B cell (primary cell): ENCODE data around the gene DR1. TPM values are rescaled to one million over a fixed set of nuclear protein-coding genes. Genes with fewer than 3 reads are reported as not detected.

Experiments used
- ATAC-seq: fragments of 200-7000 bp; cut with Tn5 transposase; one replicate; pipeline ENCODE4 v1.10.0; 2021; ENCODE audit warnings: low read depth, mild to moderate bottlenecking, moderate number of reproducible peaks, moderate library complexity
- CTCF ChIA-PET: fragments of 350-600 bp; sonication (Branson Sonifier 250); formaldehyde crosslinking; loops from one replicate; lab custom pipeline; 2021; ENCODE audit warnings: antibody characterized with exemption, inconsistent platforms; lab: Charles Lee
- POLR2A ChIA-PET: fragments of 350-600 bp; sonication (Branson Sonifier 250); formaldehyde crosslinking; loops from one replicate; lab custom pipeline; 2021; ENCODE audit warnings: antibody characterized with exemption; lab: Charles Lee
- DNase-seq: peaks from one replicate; pipeline ENCODE4 v3.0.0; 2013
- H2AFZ ChIP-seq: 2 replicates; pipeline ENCODE4 v1.6.1; 2012; ENCODE audit warnings: mild to moderate bottlenecking, low read depth, low read length; ENCODE audit not compliant: insufficient read depth, poor library complexity, severe bottlenecking
- H3K27ac ChIP-seq, 2 donors: 1 replicate in 1 of 2; 2 replicates in 1 of 2; pipeline ENCODE4 v1.5.1; 2012 to 2013; ENCODE audit warnings: low read length in 2 of 2, mild to moderate bottlenecking in 2 of 2, moderate library complexity in 1 of 2
- H3K27me3 ChIP-seq, 4 experiments: fragments of 200-600 bp in 1 of 4; sonication (generic) in 1 of 4; replicated peaks in 1 of 4; 1 replicate in 2 of 4; 2 replicates in 2 of 4; pipeline versions ENCODE4 v1.6.1 to v1.7.0; 2013 to 2016; ENCODE audit warnings: low read length in 3 of 4, mild to moderate bottlenecking in 2 of 4, mixed read lengths in 1 of 4, moderate library complexity in 1 of 4; ENCODE audit not compliant: insufficient read depth in 4 of 4, control insufficient read depth in 3 of 4; ENCODE audit errors: control extremely low read depth in 1 of 4
- H3K36me3 ChIP-seq, 2 experiments: replicated peaks in 1 of 2; 1 replicate in 1 of 2; 2 replicates in 1 of 2; pipeline versions ENCODE4 v1.6.1 to v1.7.1; 2013; ENCODE audit warnings: low read length in 1 of 2; ENCODE audit not compliant: insufficient read depth in 2 of 2, control insufficient read depth in 1 of 2; ENCODE audit errors: control extremely low read depth in 1 of 2, extremely low read depth in 1 of 2
- H3K4me1 ChIP-seq, 2 donors: fragments of 200-600 bp in 1 of 2; sonication (generic) in 1 of 2; 1 replicate in 1 of 2; 2 replicates in 1 of 2; pipeline versions ENCODE4 v1.5.1 to v1.6.1; 2013 to 2017; ENCODE audit warnings: low read length in 2 of 2; ENCODE audit not compliant: control insufficient read depth in 2 of 2, insufficient read depth in 2 of 2
- H3K4me2 ChIP-seq: replicated peaks from 2 replicates; pipeline ENCODE3; 2012; ENCODE audit warnings: mild to moderate bottlenecking, low read depth, low read length; ENCODE audit not compliant: poor library complexity, severe bottlenecking
- H3K4me3 ChIP-seq, 5 experiments: fragments of 200-600 bp in 1 of 5; sonication (generic) in 1 of 5; 1 replicate in 3 of 5; 2 replicates in 2 of 5; pipeline versions ENCODE4 v1.5.1 to v1.7.0; 2011 to 2016; ENCODE audit warnings: low read length in 4 of 5, mild to moderate bottlenecking in 4 of 5, low read depth in 2 of 5, control low read depth in 1 of 5, moderate library complexity in 1 of 5; ENCODE audit not compliant: insufficient read depth in 1 of 5; ENCODE audit errors: control extremely low read depth in 1 of 5, extremely low read depth in 1 of 5
- H3K79me2 ChIP-seq: fragments of 200-600 bp; sonication (generic); one replicate; pipeline ENCODE4 v1.6.0; 2016; ENCODE audit warnings: low read length; ENCODE audit not compliant: control insufficient read depth, insufficient read depth
- H3K9ac ChIP-seq: fragments of 200-600 bp; sonication (generic); 2 replicates; pipeline ENCODE4 v1.6.1; 2017; ENCODE audit warnings: mild to moderate bottlenecking, low read length, moderate library complexity
- H3K9me3 ChIP-seq, 3 donors: one replicate each; pipeline versions ENCODE4 v1.6.1 to v1.7.1; 2013; ENCODE audit warnings: low read length in 2 of 3; ENCODE audit not compliant: control insufficient read depth in 2 of 3, insufficient read depth in 1 of 3; ENCODE audit errors: control extremely low read depth in 1 of 3
- H4K20me1 ChIP-seq: 2 replicates; pipeline ENCODE4 v1.6.0; 2012; ENCODE audit warnings: mild to moderate bottlenecking, low read length; ENCODE audit not compliant: insufficient read depth, control insufficient read depth, poor library complexity, severe bottlenecking
- H3K27ac Mint-ChIP-seq: one replicate; pipeline ENCODE4 v1.8.0; 2021; ENCODE audit warnings: mixed read lengths
- H3K27me3 Mint-ChIP-seq: one replicate; pipeline ENCODE4 v1.8.0; 2021; ENCODE audit warnings: mixed read lengths
- H3K4me1 Mint-ChIP-seq: one replicate; pipeline ENCODE4 v1.8.0; 2021; ENCODE audit warnings: mixed read lengths
- H3K4me3 Mint-ChIP-seq: one replicate; pipeline ENCODE4 v1.8.0; 2021; ENCODE audit warnings: mixed read lengths
- H3K9me3 Mint-ChIP-seq: one replicate; pipeline ENCODE4 v1.8.0; 2022; ENCODE audit warnings: mixed read lengths; ENCODE audit not compliant: insufficient read depth
- EZH2 ChIP-seq: IDR thresholded peaks from 2 replicates; pipeline ENCODE4 v1.6.1; 2012; ENCODE audit warnings: borderline replicate concordance, low read depth, mild to moderate bottlenecking, moderate library complexity, low read length; ENCODE audit not compliant: insufficient read depth, poor library complexity, severe bottlenecking
- WGBS: methylation state at CpG from one replicate; pipeline ENCODE4 v1.1.5; 2013; ENCODE audit warnings: missing lambda C conversion rate; ENCODE audit not compliant: insufficient coverage; 5-methylcytosine and 5-hydroxymethylcytosine counted together
- intact Hi-C: fragments of 100-400 bp; cut with micrococcal nuclease; formaldehyde crosslinking; loops from one replicate; pipeline ENCODE4 v1.10.0; 2022
- polyA plus RNA-seq: library from polyadenylated mRNA; depleted of rRNA; stranded (reverse); fragments of >200 nt; gene quantifications from 2 replicates; pipeline ENCODE4 v1.2.3, GENCODE V29; 2012
- total RNA-seq, 2 donors: library from RNA; stranded (reverse); fragments of 120-200 nt in 1 of 2; gene quantifications; 1 replicate in 1 of 2; 2 replicates in 1 of 2; pipeline versions ENCODE4 v1.2.3 to v1.2.4, GENCODE V29; 2013 to 2022
- TF ChIP-seq, protein P1 (sequence below): fragments of 200-600 bp; IDR thresholded peaks from one replicate; pipeline ENCODE4 v1.8.0; 2022; ENCODE audit warnings: antibody characterized with exemption, mild to moderate bottlenecking

The DR1 gene
- total and polyA plus RNA-seq, 2 donors (not counting 1 experiment from before 2014, with no cell fraction given), result 11.4 to 69.2 TPM

DNA sequence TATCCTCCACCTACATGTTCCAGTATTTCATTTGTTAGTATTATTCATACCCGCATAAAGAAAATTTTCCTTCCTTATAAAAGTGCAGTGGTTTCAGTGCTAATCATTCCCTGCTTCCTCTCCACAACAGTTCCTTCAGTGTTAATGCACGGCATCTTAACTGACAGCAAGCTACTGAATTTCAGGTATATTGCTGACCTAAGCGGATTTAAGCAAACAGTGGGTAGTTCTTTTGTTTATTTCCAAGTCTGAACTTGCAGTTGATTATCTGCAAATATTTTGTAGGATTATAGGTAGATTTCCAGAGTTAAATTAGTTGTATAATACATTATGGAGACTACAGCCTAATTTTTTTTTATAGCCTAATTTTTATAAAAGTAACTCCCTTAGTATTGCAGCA, 15.1 kb upstream of the DR1 start:
- no peak overlapping the region for H3K4me3 Mint-ChIP-seq
- no CpG with 5 or more reads among the region's 3 CpGs for WGBS
- H3K27ac Mint-ChIP-seq, result no peak overlapping the region
- Histone ChIP-seq H3K27me3 (no peaks in the 10 kb centered on the region), H3K4me3 (no peak overlapping the region), H3K27ac (no peak overlapping the region), H3K9me3 (no peaks in the 10 kb centered on the region), H3K79me2 (no peaks in the 10 kb centered on the region), H3K9ac (no peak overlapping the region), H2AFZ (no peak overlapping the region), H4K20me1 (no peaks in the 10 kb centered on the region), H3K36me3 (peaks cover 0 to 2% of the 10 kb centered on the region in 2 experiments), H3K4me1 (no peaks in the 10 kb centered on the region), H3K4me2 (no peak overlapping the region)
- ChIA-PET POLR2A (no interaction called here), CTCF (no interaction called here)
- intact Hi-C loops, result no loop called here
- ATAC-seq (no peak), DNase-seq (no peak)
- H3K4me1 Mint-ChIP-seq, result no peaks in the 10 kb centered on the region
- TF ChIP-seq, protein P1, sequence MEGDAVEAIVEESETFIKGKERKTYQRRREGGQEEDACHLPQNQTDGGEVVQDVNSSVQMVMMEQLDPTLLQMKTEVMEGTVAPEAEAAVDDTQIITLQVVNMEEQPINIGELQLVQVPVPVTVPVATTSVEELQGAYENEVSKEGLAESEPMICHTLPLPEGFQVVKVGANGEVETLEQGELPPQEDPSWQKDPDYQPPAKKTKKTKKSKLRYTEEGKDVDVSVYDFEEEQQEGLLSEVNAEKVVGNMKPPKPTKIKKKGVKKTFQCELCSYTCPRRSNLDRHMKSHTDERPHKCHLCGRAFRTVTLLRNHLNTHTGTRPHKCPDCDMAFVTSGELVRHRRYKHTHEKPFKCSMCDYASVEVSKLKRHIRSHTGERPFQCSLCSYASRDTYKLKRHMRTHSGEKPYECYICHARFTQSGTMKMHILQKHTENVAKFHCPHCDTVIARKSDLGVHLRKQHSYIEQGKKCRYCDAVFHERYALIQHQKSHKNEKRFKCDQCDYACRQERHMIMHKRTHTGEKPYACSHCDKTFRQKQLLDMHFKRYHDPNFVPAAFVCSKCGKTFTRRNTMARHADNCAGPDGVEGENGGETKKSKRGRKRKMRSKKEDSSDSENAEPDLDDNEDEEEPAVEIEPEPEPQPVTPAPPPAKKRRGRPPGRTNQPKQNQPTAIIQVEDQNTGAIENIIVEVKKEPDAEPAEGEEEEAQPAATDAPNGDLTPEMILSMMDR, result no peak
- TF ChIP-seq EZH2, result no peak
- no peaks in the 10 kb centered on the region for H3K9me3 Mint-ChIP-seq
- no peaks in the 10 kb centered on the region for H3K27me3 Mint-ChIP-seq

DNA sequence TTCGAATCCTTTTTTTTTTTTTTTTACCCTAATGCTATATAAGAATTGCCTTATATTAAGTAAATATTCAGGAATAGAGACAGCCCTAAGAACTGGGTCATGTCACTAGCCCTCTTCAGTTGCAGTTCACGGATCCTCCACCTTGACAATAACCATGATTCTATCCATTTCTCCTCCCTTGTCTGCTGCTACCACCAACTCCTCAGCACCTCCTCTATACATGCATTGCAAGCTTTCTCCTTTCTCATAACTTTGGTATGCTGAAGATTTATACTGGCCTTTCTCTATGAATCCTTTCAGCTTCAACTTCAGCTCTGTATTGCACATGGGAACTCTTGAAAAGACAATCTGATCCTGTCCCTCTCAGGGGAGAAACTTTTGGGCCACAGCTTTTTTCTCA, 14.3 kb upstream of the DR1 start:
- WGBS, result 100% methylated on average over 1 of the region's 2 CpGs
- Mint-ChIP-seq H3K9me3 (no peaks in the 10 kb centered on the region), H3K27ac (no peak overlapping the region), H3K4me3 (no peak overlapping the region), H3K27me3 (no peaks in the 10 kb centered on the region), H3K4me1 (no peaks in the 10 kb centered on the region)
- no peak for DNase-seq
- Histone ChIP-seq H3K9ac (no peak overlapping the region), H2AFZ (no peak overlapping the region), H3K9me3 (no peaks in the 10 kb centered on the region), H3K4me3 (no peak overlapping the region), H3K4me1 (no peaks in the 10 kb centered on the region), H3K27me3 (no peaks in the 10 kb centered on the region), H3K4me2 (no peak overlapping the region), H3K27ac (no peak overlapping the region), H4K20me1 (no peaks in the 10 kb centered on the region), H3K79me2 (no peaks in the 10 kb centered on the region), H3K36me3 (peaks cover 0 to 2% of the 10 kb centered on the region in 2 experiments)
- no peak for ATAC-seq
- intact Hi-C loops, result no loop called here
- TF ChIP-seq, protein P1, result no peak
- TF ChIP-seq EZH2, result no peak
- ChIA-PET CTCF (no interaction called here), POLR2A (no interaction called here)
